GM12878 (cell line): ENCODE results near the gene B3GALT5. TPM values are rescaled to one million over a fixed set of nuclear protein-coding genes. Genes with fewer than 3 reads are reported as not detected.

Source experiments
- ATAC-seq: fragments of 200-7000 bp; cut with Tn5 transposase; 3 replicates; pipeline ENCODE4 v1.9.1; 2020; ENCODE audit warnings: mild to moderate bottlenecking, moderate library complexity
- BruUV-seq: library from RNA; stranded (reverse); fragments of 400-500 nt; replicated peaks from 2 replicates; lab custom pipeline; 2021; lab: Mats Ljungman, UMichigan
- CTCF ChIA-PET: fragments of 300-600 bp; sonication (Branson Sonifier 250); formaldehyde crosslinking; extraction: SDS; loops from one replicate; lab custom pipeline; 2021; ENCODE audit warnings: inconsistent platforms; lab: Yijun Ruan, JAX
- POLR2A ChIA-PET: fragments of 350-600 bp; formaldehyde crosslinking; extraction: SDS; loops from one replicate; lab custom pipeline; 2021; ENCODE audit warnings: inconsistent platforms; lab: Charles Lee
- RAD21 ChIA-PET: fragments of 300-600 bp; sonication (Branson Sonifier 250); formaldehyde crosslinking; loops from one replicate; lab custom pipeline; 2023; ENCODE audit warnings: antibody characterized with exemption; ENCODE audit not compliant: unreplicated experiment; lab: Charles Lee
- SMC1A ChIA-PET: fragments of 300-600 bp; sonication (Branson Sonifier 250); formaldehyde crosslinking; loops from one replicate; lab custom pipeline; 2023; ENCODE audit not compliant: unreplicated experiment, uncharacterized antibody; lab: Charles Lee
- DNase-seq: peaks from one replicate; pipeline ENCODE4 v3.0.0-alpha.2; 2011; ENCODE audit warnings: low read depth, low spot score
- FAIRE-seq: peaks from 3 replicates; lab custom pipeline; 2011; peaks lifted over from hg19 to GRCh38; lab: Jason Lieb, UNC
- H2AFZ ChIP-seq: 2 replicates; pipeline ENCODE4 v1.6.0; 2011; ENCODE audit warnings: low read depth, low read length, control low read depth; ENCODE audit not compliant: control insufficient read depth
- H3K27ac ChIP-seq: 2 replicates; pipeline ENCODE4 v1.5.1; 2011; ENCODE audit warnings: control low read depth; ENCODE audit not compliant: control insufficient read depth, insufficient read depth
- H3K27me3 ChIP-seq, 2 experiments: replicated peaks in 1 of 2; 2 replicates each; pipeline versions ENCODE4 v1.6.0 to v1.6.1; 2011; ENCODE audit warnings: low read length in 1 of 2; ENCODE audit not compliant: control insufficient read depth in 2 of 2, insufficient read depth in 2 of 2
- H3K36me3 ChIP-seq, 2 experiments: 2 replicates each; pipeline ENCODE4 v1.5.1; 2011; ENCODE audit warnings: low read length in 1 of 2; ENCODE audit not compliant: control insufficient read depth in 2 of 2, insufficient read depth in 2 of 2
- H3K4me1 ChIP-seq: 2 replicates; pipeline ENCODE4 v1.6.1; 2011; ENCODE audit warnings: mild to moderate bottlenecking, low read length, moderate library complexity, mixed read lengths; ENCODE audit not compliant: control insufficient read depth, insufficient read depth
- H3K4me2 ChIP-seq: 2 replicates; pipeline ENCODE4 v1.6.0; 2011; ENCODE audit warnings: control low read depth; ENCODE audit not compliant: control insufficient read depth, insufficient read depth
- H3K4me3 ChIP-seq: fragments of 200-600 bp; sonication (generic); 2 replicates; pipeline ENCODE4 v1.5.1; 2016
- H3K79me2 ChIP-seq: 2 replicates; pipeline ENCODE4 v1.6.0; 2011; ENCODE audit warnings: low read length; ENCODE audit not compliant: control insufficient read depth, insufficient read depth
- H3K9ac ChIP-seq: 2 replicates; pipeline ENCODE4 v1.8.0; 2011; ENCODE audit warnings: low read length, control low read depth, mixed read lengths; ENCODE audit not compliant: control insufficient read depth, insufficient read depth
- H3K9me3 ChIP-seq: replicated peaks from 3 replicates; pipeline ENCODE4 v1.5.1; 2011; ENCODE audit warnings: mild to moderate bottlenecking, low read length; ENCODE audit not compliant: control insufficient read depth, insufficient read depth
- H4K20me1 ChIP-seq: 2 replicates; pipeline ENCODE4 v1.6.0; 2011; ENCODE audit not compliant: control insufficient read depth, insufficient read depth
- ELK1 ChIP-seq: IDR thresholded peaks from 2 replicates; pipeline ENCODE4 v1.6.1; 2012; ENCODE audit warnings: low read depth, low read length, improper control_type of control experiment
- GATAD2B ChIP-seq: fragments of 450-650 bp; conservative IDR thresholded peaks from 2 replicates; pipeline ENCODE4 v1.6.1; 2017; ENCODE audit warnings: low read depth, mild to moderate bottlenecking, moderate library complexity
- POLR2AphosphoS2 ChIP-seq: IDR thresholded peaks from 2 replicates; pipeline ENCODE4 v1.6.1; 2011; ENCODE audit warnings: low read depth, mild to moderate bottlenecking, low read length, improper control_type of control experiment, moderate library complexity
- SMAD1 ChIP-seq: fragments of 450-650 bp; IDR thresholded peaks from 2 replicates; pipeline ENCODE4 v1.6.1; 2018; ENCODE audit warnings: mild to moderate bottlenecking, low read depth; ENCODE audit not compliant: partially characterized antibody
- TCF7 ChIP-seq: IDR thresholded peaks from 2 replicates; pipeline ENCODE4 v1.6.1; 2014; ENCODE audit warnings: antibody characterized with exemption, borderline replicate concordance
- ZNF622 ChIP-seq: fragments of 450-650 bp; IDR thresholded peaks from 2 replicates; pipeline ENCODE4 v1.6.1; 2017; ENCODE audit warnings: mild to moderate bottlenecking, inconsistent platforms
- WGBS: methylation state at CpG from one replicate; pipeline ENCODE4 v1.1.6; 2016; ENCODE audit warnings: low lambda C conversion rate; ENCODE audit not compliant: insufficient replicate concordance, insufficient coverage; ENCODE audit errors: missing lambda C conversion rate; 5-methylcytosine and 5-hydroxymethylcytosine counted together
- in situ Hi-C: fragments of 300-500 bp; cut with MboI; formaldehyde crosslinking; loops from 9 replicates; pipeline ENCODE4 v1.14.3; 2018; ENCODE audit warnings: mixed read lengths
- intact Hi-C: fragments of 100-400 bp; cut with micrococcal nuclease; formaldehyde crosslinking; loops from one replicate; pipeline ENCODE4 v1.14.2; 2022; ENCODE audit not compliant: unreplicated experiment
- polyA plus RNA-seq, 11 experiments: library from polyadenylated mRNA; depleted of rRNA in 4 of 11; unstranded in 6 of 11; stranded (reverse) in 5 of 11; fragments of >200 nt; fragmentation: Nextera tagmentation in 4 of 11; fragmentation: Illumina TruSeq in 1 of 11; extraction: Ambion mirVana in 4 of 11; extraction: Trizol in 1 of 11; gene quantifications; 1 replicate in 1 of 11; 2 replicates in 10 of 11; pipeline versions ENCODE4 v1.2.1 to v1.2.3, GENCODE V29; 2011 to 2016; ENCODE audit warnings: inconsistent platforms in 2 of 11, missing spikeins in 2 of 11, low read depth in 1 of 11
- total RNA-seq, 4 experiments: library from RNA; depleted of rRNA in 3 of 4; stranded (reverse); fragments of >200 nt in 3 of 4; fragmentation: Illumina TruSeq in 1 of 4; extraction: Trizol in 1 of 4; gene quantifications; 2 replicates each; pipeline versions ENCODE4 v1.2.1 to v1.2.3, GENCODE V29; 2013 to 2021
- TF ChIP-seq, protein P1 (sequence below): fragments of 450-650 bp; IDR thresholded peaks from 2 replicates; pipeline ENCODE4 v1.6.1; 2017; ENCODE audit warnings: antibody characterized with exemption, mild to moderate bottlenecking, moderate library complexity
- TF ChIP-seq, protein P2 (sequence below): fragments of 450-650 bp; IDR thresholded peaks from 2 replicates; pipeline ENCODE4 v1.6.1; 2017; ENCODE audit warnings: mild to moderate bottlenecking, moderate library complexity

Gene B3GALT5
- total and polyA plus RNA-seq, 10 of the 15 experiments (the other 5 are each of a cell fraction or from before 2014, with no cell fraction given) = 0.03 to 0.04 TPM; not detected in 8

DNA sequence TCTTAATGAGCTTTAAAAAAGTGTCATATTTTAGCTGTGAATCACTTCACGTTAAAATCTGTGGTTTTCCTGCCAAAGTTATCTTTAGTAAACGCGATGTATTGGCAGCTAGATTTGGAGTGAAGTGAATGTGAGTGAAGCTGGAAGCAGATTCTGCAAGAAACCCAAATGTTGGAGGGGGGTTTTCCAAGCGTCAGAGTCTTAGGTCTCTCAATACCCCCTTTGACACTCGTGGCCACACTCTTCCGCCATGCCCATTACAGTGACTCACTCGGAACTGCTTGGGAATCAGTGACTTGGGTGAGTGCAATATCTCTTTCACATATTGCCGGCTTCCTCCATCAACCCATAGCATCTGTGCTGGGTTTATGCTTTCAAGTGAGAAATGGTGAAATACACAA is 17.5 kb downstream of the B3GALT5 start:
- Histone ChIP-seq H2AFZ (no peak overlapping the region), H3K9me3 (no peaks in the 10 kb centered on the region), H3K4me2 (no peak overlapping the region), H3K4me1 (no peaks in the 10 kb centered on the region), H3K4me3 (no peak overlapping the region), H3K79me2 (no peaks in the 10 kb centered on the region), H3K27ac (no peak overlapping the region), H3K9ac (no peak overlapping the region), H3K27me3 (no peaks in the 10 kb centered on the region), H4K20me1 (no peaks in the 10 kb centered on the region), H3K36me3 (no peaks in the 10 kb centered on the region)
- in situ Hi-C loops = no loop called here
- RAD21 ChIA-PET = no interaction called here
- 45% methylated on average over 8 of the region's 8 CpGs for WGBS
- no peak for ATAC-seq
- SMC1A ChIA-PET = no interaction called here
- FAIRE-seq = no peak
- CTCF ChIA-PET = interaction anchor here (1.3 kb wide), 1 partner anchor 86 kb away, joined by 3 read pairs; no protein-coding TSS in a partner anchor
- DNase-seq = no peak
- BruUV-seq = no TSS peak
- intact Hi-C loops = no loop called here
- TF ChIP-seq ELK1 (no peak), SMAD1 (no peak), ZNF622 (no peak), GATAD2B (no peak), POLR2AphosphoS2 (no peak), TCF7 (no peak)
- TF ChIP-seq, protein P1, sequence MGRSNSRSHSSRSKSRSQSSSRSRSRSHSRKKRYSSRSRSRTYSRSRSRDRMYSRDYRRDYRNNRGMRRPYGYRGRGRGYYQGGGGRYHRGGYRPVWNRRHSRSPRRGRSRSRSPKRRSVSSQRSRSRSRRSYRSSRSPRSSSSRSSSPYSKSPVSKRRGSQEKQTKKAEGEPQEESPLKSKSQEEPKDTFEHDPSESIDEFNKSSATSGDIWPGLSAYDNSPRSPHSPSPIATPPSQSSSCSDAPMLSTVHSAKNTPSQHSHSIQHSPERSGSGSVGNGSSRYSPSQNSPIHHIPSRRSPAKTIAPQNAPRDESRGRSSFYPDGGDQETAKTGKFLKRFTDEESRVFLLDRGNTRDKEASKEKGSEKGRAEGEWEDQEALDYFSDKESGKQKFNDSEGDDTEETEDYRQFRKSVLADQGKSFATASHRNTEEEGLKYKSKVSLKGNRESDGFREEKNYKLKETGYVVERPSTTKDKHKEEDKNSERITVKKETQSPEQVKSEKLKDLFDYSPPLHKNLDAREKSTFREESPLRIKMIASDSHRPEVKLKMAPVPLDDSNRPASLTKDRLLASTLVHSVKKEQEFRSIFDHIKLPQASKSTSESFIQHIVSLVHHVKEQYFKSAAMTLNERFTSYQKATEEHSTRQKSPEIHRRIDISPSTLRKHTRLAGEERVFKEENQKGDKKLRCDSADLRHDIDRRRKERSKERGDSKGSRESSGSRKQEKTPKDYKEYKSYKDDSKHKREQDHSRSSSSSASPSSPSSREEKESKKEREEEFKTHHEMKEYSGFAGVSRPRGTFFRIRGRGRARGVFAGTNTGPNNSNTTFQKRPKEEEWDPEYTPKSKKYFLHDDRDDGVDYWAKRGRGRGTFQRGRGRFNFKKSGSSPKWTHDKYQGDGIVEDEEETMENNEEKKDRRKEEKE = no peak
- TF ChIP-seq, protein P2, sequence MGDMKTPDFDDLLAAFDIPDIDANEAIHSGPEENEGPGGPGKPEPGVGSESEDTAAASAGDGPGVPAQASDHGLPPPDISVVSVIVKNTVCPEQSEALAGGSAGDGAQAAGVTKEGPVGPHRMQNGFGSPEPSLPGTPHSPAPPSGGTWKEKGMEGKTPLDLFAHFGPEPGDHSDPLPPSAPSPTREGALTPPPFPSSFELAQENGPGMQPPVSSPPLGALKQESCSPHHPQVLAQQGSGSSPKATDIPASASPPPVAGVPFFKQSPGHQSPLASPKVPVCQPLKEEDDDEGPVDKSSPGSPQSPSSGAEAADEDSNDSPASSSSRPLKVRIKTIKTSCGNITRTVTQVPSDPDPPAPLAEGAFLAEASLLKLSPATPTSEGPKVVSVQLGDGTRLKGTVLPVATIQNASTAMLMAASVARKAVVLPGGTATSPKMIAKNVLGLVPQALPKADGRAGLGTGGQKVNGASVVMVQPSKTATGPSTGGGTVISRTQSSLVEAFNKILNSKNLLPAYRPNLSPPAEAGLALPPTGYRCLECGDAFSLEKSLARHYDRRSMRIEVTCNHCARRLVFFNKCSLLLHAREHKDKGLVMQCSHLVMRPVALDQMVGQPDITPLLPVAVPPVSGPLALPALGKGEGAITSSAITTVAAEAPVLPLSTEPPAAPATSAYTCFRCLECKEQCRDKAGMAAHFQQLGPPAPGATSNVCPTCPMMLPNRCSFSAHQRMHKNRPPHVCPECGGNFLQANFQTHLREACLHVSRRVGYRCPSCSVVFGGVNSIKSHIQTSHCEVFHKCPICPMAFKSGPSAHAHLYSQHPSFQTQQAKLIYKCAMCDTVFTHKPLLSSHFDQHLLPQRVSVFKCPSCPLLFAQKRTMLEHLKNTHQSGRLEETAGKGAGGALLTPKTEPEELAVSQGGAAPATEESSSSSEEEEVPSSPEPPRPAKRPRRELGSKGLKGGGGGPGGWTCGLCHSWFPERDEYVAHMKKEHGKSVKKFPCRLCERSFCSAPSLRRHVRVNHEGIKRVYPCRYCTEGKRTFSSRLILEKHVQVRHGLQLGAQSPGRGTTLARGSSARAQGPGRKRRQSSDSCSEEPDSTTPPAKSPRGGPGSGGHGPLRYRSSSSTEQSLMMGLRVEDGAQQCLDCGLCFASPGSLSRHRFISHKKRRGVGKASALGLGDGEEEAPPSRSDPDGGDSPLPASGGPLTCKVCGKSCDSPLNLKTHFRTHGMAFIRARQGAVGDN = no peak
- POLR2A ChIA-PET = no interaction called here
